ENCODE data around the gene CEP112.

Gene CEP112

GRCh38 chr17:66203274-66204015, 11.5 kb upstream of the CEP112 start:
- Histone ChIP-seq H3K27me3 (ENCODE audit: insufficient read depth, low read depth, severe bottlenecking) (no peaks in the 10 kb centered on the region), H3K9me3 (ENCODE audit: severe bottlenecking) (no peaks in the 10 kb centered on the region), H3K27ac (no peak overlapping the region), H3K36me3 (no peaks in the 10 kb centered on the region), H3K4me3 (ENCODE audit: low read depth, low read length) (no peak overlapping the region)
- TF ChIP-seq CTCF (IDR thresholded peaks at IDR 0.05; ENCODE audit: low read depth, low read length): no peak
- DNase-seq: no peak

- Histone ChIP-seq H3K36me3 (no peaks in the 10 kb centered on the region), H3K9me3 (ENCODE audit: severe bottlenecking) (no peaks in the 10 kb centered on the region), H3K4me3 (ENCODE audit: low read depth, low read length) (no peak overlapping the region), H3K27ac (no peak overlapping the region), H3K27me3 (ENCODE audit: insufficient read depth, low read depth, severe bottlenecking) (no peaks in the 10 kb centered on the region)
- TF ChIP-seq CTCF (IDR thresholded peaks at IDR 0.05; ENCODE audit: low read depth, low read length): peak; percentile 80
- DNase-seq: peak; percentile 74
Observed at GRCh38 chr17:66200685-66201092, 8.8 kb upstream of the CEP112 start.

- no peak for DNase-seq
- H3K36me3 ChIP-seq: no peaks in the 10 kb centered on the region
Observed at GRCh38 chr17:66198242-66198641, 6.3 kb upstream of the CEP112 start.

GRCh38 chr17:66192378-66192687, 400 bp upstream of the CEP112 start:
- peak overlapping the region; percentile 22; the same call in 1 of the 2 replicates for H3K27ac ChIP-seq

More at GRCh38 chr17:66198242-66198641, 6.3 kb upstream of the CEP112 start:
- Histone ChIP-seq H3K27me3 (ENCODE audit: insufficient read depth, low read depth, severe bottlenecking) (no peaks in the 10 kb centered on the region), H3K27ac (no peak overlapping the region), H3K4me3 (ENCODE audit: low read depth, low read length) (no peak overlapping the region), H3K9me3 (ENCODE audit: severe bottlenecking) (no peaks in the 10 kb centered on the region)
- TF ChIP-seq CTCF (IDR thresholded peaks at IDR 0.05; ENCODE audit: low read depth, low read length): no peak

GRCh38 chr17:66190738-66191592, 968 bp downstream of the CEP112 start:
- TF ChIP-seq CTCF (IDR thresholded peaks at IDR 0.05; ENCODE audit: low read depth, low read length): no peak
- peak overlapping the region; percentile 61 for H3K27ac ChIP-seq
- peak; percentile 47 for DNase-seq

More at GRCh38 chr17:66192378-66192687, 400 bp upstream of the CEP112 start:
- no peak for TF ChIP-seq CTCF (IDR thresholded peaks at IDR 0.05; ENCODE audit: low read depth, low read length)
- no peaks in the 10 kb centered on the region; the same call in 1 of the 2 replicates for H3K36me3 ChIP-seq
- DNase-seq: no peak
- H3K4me3 ChIP-seq (ENCODE audit: low read depth, low read length): peak overlapping the region; percentile 79
- H3K9me3 ChIP-seq (ENCODE audit: severe bottlenecking): no peaks in the 10 kb centered on the region
- no peaks in the 10 kb centered on the region for H3K27me3 ChIP-seq (ENCODE audit: insufficient read depth, low read depth, severe bottlenecking)

More at GRCh38 chr17:66190738-66191592, 968 bp downstream of the CEP112 start:
- no peaks in the 10 kb centered on the region for H3K27me3 ChIP-seq (ENCODE audit: insufficient read depth, low read depth, severe bottlenecking)
- peak overlapping the region; percentile 79 for H3K4me3 ChIP-seq (ENCODE audit: low read depth, low read length)
- H3K36me3 ChIP-seq: no peaks in the 10 kb centered on the region; the same call in 1 of the 2 replicates
- H3K9me3 ChIP-seq (ENCODE audit: severe bottlenecking): no peaks in the 10 kb centered on the region
